GM12801 (cell line): Measurements from ENCODE around the gene GARNL3.

ENCODE experiments used
- CTCF ChIP-seq: IDR thresholded peaks from one replicate; pipeline ENCODE4 v1.5.1; 2011; ENCODE audit warnings: control low read depth; ENCODE audit not compliant: insufficient read length; ENCODE audit errors: extremely low read depth

GARNL3 gene

DNA sequence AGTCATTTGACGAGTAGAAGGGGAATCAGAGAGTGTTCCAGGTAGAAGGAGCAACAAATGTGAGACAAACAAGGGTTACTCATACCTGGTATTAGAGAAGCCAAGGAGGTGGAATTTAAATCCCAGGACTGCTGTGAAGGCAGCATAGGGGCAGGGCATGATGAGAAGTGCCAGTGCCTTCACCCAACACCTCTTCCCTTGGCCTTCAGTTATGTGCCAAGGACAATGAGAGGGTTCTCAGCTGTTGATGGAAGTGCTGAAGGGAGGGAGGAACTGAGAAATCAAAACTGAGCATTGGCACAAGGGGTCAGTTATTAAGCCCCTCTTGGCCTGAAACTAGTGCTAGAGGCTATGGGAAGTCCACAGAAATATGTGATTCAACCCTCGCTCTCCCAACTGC, 50.3 kb downstream of the GARNL3 start:
- TF ChIP-seq CTCF = no peak

DNA sequence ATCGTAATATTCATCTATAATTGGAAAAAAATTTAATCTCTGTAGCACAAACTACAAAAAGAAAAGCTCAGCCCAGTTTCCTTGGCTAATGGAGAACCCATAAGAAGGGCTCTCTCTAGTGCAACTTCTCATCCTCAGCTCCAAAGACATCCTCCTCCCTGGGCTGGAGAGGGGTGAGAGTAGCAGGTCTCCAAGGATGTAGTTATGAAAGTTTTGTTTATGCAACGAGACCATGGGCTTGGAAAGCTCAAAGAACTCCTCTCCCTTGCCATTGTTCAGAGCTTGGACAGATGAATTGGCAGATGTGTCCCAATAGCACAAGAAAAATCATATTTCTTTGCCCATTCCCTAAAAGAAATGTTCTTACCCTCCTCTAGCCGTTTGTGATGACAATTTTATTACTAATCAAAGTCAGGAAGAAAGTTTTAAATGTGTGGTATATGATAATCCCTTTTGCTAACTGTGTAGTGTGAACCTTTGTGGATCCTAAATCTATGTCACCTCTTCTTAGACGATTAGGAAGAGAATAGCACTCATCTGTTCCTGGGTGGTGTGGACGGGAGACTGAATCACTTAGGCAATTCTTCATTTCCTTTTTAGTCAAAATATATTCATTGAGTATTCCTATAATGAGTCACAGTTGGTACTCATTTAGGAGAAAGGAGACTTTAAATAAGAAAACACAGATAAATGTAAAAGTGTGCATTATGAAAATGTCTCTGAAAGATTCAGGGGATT, 52.2 kb downstream of the GARNL3 start:
- no peak for TF ChIP-seq CTCF

DNA sequence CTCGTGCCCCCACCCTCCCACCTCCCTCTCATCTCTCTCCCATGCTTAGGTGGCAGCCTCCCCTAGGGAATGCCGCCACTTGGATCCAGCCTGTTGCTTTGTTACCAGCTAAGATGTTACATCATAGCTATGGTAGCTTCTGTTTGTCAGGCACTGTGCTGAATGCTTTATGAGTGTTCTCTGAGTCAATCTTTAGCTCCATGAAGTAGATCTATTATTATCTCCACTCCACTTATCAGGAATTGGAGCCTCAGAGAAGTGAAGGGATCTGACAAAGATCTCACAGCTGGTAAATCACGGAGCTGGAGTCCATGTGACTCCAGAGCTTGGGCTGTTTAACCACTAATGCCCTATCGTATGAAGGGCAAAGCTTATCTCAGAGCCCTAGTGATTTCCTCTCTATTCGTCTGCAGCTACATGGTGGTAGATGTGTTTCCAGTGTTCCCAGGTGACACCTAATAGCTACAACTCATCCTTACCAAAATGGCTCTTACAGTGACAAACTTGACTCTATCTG, 54.1 kb downstream of the GARNL3 start:
- no peak for TF ChIP-seq CTCF

DNA sequence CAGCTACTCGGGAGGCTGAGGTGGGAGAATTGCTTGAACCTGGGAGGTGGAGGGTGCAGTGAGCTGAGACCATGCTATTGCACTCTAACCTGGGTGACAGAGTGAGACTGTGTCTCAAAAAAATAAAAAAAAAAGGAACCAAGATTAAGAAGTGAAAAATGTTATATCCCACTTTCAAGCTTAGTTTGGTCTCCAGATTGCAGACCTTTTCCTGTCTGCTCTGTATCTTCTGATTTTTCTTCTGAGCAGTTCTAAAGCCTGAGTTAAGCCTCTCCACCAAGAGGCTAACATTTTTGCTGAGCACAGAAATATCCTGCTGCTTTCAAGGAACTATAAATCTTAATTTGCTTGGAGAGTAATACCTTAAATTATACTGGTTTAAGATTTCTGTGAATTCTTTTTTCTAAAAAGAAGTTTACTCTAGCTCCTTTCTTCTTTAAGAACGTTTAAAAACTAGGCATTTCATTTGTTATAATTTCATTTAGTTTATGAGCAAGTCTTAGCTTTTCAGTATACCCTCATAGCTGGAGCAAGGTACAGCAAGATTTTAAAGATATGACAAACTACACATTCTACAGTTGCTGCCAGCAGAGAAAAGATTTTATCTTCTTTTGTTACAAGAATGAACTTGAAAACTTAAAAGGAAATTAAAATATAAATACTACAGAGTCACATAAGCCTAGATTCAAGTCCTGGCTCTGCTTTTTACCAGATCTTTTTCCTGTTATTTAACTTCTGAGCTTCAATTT, 55.0 kb downstream of the GARNL3 start:
- no peak for TF ChIP-seq CTCF

GRCh38 chr9:127320115-127320378, 55.5 kb downstream of the GARNL3 start:
- no peak for TF ChIP-seq CTCF

DNA sequence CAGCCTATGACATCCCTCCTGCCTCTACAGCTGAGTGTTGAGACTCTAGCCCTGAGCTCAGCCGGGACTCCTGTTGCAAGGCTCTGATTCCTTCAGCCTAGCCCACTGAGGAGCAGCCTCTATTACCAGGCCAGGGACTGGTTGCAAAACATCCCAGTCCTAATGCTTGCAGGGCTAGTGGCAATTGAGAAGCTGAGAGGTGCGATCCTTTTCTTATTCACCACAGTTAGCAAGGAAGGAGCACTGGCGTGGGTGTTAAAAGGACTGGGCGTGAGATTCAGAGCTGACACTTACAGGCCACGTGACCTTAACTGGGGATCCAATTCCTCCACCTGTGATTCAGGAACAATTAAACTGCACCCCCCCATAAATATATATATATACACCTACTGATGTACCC, 58.8 kb downstream of the GARNL3 start:
- TF ChIP-seq CTCF = no peak

GRCh38 chr9:127330501-127330900, 65.9 kb downstream of the GARNL3 start:
- TF ChIP-seq CTCF = no peak
